Activated T-helper 9 cell treated with anti-CD3 and anti-CD28 coated beads, Interleukin-2, amount 50 U/mL, for 16 hours (primary cell): ENCODE measurements around the gene PTPRCAP.
"Not testable (repeated sequence)": the region's sequence is repeated elsewhere in the genome, so short reads cannot be mapped to it uniquely, and the experiment has no call there.

Source experiments
- DNase-seq: peaks from one replicate; pipeline ENCODE4 v3.0.0-alpha.2; 2020; ENCODE audit warnings: low read depth

The PTPRCAP gene, protein sequence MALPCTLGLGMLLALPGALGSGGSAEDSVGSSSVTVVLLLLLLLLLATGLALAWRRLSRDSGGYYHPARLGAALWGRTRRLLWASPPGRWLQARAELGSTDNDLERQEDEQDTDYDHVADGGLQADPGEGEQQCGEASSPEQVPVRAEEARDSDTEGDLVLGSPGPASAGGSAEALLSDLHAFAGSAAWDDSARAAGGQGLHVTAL

DNA sequence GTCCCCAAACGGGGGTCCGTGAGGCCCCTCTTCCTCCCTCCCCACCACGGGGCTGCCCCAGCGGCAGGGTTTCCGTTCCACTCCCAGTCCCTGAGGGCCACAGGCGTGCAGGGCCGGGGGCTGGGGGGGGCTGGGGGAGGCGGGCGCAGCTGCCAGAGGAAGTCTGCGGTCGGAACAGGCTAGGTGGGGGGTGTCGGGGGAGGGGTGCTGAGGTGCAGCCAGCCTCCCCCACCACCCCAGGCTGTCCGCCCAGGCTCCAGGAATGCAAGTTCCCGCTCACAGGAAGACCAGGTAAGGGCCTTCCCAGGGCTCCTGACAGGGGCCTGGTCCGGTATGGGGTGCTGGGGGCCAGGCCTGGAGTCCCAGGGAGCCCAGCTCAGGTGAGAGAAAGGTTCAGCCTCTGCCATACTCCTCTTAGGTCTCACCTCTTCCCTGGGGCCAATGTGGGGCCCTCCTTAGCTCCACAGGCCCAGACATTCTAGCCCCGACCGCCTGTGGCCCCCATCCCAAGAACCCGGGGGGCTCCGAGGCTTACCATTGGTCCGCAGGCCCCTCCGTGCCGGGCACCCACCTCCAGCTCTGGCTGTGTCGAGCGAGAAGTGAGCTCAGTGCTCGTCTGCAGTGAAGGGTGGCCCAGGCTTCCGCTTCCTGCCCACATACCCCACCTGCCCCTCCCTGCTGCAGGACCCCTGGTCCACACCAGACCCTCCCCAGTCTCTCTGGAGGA lies at the start of gene PTPRCAP:
Gene PTPRCAP, minus strand, starts transcription at position 601 of the 727 bp plus-strand sequence. Its CDS starts 63 bp downstream, at position 538.
- peak; percentile 60 for DNase-seq

DNA sequence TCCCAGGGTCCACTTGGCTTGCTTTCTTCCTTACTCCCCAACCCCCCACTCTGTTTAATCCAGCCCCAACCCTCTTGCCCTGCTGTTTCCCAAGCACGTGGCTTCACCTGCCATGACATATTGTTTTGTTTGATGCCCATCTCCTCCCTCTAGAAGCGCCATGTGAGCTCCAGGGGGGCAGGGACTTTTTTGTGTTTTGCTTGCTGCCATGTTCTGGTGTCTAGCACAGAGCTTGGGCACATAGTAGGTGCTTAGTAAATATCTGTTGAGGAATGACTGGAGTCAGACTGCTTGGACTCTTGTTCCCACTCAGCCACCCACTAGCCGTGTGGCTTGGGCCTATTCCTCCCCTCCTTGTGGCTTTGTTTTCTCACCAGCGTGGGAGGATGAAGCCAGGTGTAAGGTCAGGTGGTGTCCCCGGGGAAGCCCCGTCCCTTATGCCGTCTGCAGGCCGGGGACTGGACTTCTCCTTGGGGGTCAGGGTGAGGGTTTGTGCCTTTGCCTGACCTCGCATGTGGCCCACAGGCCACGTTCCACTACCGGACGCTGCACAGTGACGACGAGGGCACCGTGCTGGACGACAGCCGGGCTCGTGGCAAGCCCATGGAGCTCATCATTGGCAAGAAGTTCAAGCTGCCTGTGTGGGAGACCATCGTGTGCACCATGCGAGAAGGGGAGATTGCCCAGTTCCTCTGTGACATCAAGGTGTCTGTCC lies 49.2 kb upstream of the PTPRCAP start:
- peak; percentile 50 for DNase-seq

DNA sequence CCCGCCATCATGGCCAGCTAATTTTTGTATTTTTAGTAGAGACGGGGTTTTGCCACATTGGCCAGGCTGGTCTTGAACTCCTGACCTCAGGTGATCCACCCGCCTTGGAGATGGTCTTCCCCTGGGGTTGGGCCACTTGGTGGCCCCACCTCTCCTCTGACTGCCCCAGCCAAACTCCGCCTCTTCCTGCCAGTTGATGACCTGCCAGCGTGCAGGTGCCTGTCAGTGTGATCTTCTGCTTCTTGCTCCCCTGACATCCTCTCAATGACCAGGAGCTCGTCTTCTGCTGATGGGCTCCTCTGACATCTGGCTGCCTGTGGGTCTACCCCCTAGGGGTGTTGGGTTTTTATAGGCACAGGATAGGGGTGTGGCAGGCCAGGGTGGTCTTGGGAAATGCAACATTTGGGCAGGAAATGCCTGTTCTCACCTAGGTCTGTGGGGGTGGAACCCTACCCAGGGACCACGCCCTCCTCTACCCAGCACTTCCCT lies 48.4 kb upstream of the PTPRCAP start:
- not testable (repeated sequence) for DNase-seq

DNA sequence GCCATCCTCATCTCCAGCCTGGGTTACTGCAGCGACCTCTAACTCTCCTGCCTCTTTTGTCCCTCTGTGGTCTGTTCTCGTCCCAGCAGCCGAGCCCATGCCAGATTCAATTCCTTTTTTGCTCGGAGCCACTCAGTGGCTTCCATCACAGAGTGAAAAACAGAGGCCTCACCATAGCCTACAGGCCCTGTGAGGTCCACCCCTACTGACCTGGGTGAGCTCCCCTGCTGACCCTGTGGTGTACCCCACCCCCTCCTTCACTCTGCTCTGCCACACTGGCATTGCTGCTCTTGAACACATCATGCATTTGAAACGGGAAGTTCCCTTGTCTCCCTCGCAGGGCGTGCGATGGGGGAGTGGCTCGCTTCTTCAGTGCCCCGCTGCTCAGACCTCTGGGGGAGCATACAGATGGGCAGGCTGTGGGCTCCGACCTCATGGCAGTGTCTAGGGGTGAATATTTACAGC lies 47.4 kb upstream of the PTPRCAP start:
- peak; percentile 54 for DNase-seq

DNA sequence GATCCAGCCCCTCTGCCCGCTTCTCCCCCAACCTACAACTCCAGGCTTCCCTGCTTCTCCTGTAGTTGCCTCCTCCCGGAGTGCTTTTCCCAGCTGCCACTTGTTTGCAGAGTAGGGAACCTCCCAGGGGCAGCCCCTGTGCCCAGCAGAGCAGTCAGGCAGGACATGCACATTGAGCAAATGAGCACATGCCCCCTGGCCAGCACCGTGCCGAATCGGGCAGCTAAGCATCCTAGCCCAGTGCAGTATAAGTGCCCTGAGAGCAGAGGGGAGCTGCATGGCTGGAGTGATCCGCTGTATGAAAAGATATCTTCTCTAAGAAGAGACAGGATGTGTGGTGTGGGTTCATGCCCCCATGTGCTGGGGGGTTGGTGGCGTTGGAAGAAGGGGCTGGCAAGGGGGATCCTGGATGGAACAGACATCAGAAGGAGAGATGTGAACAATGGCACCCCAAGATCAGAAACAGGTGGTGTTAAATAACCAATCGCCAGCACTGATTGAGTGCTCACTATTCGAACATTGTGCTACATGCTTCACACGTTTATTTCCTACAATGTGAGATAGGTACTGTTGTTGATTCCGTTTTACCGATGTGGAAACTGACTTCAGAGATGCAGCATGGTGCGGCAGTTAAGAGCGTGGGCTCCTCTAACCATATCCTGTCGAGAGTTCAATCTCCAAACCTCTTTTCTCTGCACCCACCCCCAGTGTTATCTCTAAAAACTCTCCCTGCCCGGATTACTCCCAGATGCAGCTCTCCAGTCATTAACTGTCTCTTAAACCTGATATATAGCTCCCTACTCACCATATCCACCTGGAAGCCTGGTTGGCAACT lies 46.6 kb upstream of the PTPRCAP start:
- DNase-seq, result no peak

DNA sequence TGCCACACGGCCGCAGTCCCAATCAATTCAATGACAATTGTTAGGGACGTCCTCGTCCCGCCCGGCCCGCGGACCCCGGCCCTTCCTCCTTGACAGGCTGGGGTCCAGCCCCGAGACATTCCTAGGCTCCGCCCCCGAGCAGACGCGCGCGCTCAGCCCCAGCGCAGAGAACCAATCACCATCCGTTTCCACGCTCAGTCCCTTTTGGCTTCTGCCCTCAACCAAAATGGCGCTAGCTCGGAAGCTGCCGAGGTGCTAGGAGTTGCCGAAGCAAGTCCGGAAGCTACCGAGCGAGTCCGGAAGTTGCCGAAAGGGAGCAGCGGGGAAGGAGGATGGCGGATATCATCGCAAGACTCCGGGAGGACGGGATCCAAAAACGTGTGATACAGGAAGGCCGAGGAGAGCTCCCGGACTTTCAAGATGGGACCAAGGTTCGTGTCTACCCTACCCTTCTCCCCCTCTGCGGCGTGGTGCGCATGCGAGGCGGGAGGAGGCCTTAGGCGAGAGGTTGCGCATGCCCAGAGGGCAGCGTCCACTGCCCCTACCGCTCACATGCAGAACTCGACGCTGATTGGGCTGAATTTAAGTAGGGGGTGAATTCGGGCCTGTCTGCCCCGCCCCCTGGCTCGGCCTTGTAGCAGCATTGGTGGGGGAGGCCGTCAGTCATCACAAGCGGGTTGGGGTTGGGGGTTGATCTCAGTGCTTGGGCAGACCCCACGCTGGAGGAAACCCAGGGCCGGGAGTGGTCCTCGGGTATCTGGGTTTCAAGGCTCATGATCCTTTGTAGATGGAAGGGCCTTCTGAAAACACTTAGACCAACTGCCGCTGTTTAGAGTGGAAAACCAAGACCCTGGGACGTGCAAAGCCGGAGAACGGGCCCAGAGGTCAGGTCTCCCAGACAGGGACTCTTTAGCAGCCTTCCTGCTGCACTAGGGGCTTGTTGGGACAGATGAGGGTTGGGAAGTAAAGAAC lies 45.6 kb upstream of the PTPRCAP start, which contains the start of gene AIP:
Gene AIP, plus strand, starts transcription at position 200 of the 972 bp plus-strand sequence. Its CDS starts 133 bp downstream, at position 333.
- peak; percentile 93 for DNase-seq

DNA sequence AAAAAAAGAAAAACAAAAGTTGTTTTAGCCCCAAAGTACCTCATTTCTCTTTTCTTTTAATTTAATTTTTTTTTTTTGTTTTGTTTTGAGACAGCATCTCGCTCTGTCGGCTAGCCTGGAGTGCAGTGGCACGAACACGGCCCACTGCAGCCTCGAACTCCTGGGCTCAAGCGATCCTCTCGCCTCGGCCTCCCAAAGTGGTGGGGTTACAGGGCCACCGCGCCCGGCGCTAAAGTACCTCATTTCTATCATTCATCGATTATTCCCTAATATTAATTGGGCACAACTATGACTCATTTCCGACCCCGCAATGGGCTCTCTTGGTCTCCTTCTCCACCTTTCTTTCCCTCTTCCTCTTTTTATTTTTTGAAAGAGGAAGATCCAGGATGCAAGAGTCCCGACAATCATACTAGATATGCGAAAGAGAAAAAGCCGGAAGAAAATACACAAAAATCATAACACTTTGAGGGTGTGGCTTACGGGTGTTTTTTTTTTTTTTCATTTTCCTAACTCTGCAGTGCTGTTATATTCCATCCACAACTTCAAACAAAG lies 44.9 kb upstream of the PTPRCAP start:
- no peak for DNase-seq

DNA sequence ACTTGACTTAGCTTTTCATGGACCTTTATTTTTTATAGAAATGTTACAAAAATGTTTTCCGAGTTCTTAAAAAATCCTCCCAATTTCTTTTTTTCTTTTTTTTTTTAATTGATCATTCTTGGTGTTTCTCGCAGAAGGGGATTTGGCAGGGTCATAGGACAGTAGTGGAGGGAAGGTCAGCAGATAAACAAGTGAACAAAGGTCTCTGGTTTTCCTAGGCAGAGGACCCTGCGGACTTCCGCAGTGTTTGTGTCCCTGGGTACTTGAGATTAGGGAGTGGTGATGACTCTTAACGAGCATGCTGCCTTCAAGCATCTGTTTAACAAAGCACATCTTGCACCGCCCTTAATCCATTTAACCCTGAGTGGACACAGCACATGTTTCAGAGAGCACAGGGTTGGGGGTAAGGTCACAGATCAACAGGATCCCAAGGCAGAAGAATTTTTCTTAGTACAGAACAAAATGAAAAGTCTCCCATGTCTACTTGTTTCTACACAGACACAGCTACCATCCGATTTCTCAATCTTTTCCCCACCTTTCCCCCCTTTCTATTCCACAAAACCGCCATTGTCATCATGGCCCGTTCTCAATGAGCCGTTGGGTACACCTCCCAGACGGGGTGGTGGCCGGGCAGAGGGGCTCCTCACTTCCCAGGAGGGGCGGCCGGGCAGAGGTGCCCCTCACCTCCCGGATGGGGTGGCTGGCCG lies 40.0 kb upstream of the PTPRCAP start:
- not testable (repeated sequence) for DNase-seq

DNA sequence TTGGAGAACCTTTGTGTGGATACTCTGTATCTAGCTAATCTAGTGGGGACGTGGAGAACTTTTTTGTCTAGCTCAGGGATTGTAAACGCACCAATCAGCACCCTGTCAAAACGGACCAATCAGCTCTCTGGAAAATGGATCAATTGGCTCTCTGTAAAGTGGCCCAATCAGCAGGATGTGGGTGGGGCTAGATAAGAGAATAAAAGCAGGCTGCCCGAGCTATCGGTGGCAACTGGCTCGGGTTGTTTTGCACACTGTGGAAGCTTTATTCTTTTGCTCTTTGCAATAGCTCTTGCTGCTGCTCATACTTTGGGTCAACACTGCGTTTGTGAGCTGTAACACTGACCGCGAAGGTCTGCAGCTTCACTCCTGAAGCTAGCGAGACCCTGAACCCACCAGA lies 39.2 kb upstream of the PTPRCAP start:
- not testable (repeated sequence) for DNase-seq

DNA sequence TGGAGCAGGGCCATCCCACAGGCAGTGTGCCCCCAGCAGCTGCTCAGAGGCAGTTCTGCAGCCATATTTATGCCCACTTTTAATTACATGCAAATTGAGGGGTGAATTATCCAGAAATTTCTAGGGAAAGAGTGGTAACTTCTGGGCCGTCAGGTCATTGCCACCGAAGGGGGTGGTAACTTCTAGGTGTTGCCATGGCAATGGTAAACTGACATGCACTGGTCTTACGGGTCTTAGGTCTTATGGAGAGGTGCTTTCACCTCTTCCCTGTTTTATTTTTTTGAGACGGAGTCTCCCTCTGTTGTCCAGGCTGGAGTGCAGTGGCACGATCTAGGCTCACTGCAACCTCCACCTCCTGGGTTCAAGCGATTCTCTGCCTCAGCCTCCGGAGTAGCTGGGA lies 35.4 kb upstream of the PTPRCAP start:
- no peak for DNase-seq

DNA sequence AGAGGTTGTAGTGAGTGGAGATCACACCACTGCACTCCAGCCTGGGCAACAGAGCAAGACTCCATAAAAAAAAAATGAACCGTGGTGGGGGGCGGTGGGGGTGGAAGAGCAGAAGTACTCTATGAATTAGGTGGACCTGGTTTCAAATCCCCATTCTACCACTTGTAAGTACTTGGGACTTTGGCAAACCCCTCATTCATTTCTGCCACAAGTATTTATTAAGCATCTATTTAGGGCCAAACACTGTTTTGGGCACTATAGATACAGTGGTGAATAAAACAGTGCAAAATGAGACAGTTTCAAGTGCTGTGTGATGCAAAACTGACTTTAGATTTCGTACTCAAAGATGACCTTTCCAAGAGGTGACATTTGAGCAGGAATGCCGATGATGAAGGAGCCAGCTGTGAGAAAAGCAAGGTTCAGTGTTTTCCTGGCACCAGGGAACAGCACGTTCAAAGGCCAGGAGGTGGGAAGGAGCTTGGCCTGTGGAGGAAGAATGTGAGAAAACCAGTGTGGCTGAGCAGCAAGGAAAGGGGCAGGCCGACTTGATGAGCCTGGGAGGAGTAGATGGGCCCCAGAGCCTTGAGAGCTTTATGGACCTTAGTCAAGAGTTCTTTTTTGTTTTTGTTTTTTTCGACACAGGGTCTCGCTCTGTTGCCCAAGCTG lies 33.0 kb upstream of the PTPRCAP start:
- DNase-seq, result no peak

DNA sequence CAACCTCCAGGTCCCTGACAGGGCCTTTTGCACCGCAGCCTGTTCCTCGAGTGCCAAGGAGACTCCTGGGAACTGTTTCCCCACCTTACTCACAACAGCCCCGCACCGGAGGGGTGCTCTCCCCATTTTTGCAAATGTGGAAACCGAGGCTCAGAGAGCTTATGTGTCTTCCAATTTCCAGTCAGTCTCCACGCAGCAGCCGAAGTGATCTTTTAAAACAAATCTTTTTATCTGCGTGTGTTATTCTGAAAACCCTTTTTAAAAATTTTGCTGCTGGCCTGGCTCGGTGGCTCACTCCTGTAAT lies 32.0 kb upstream of the PTPRCAP start:
- DNase-seq, result no peak

DNA sequence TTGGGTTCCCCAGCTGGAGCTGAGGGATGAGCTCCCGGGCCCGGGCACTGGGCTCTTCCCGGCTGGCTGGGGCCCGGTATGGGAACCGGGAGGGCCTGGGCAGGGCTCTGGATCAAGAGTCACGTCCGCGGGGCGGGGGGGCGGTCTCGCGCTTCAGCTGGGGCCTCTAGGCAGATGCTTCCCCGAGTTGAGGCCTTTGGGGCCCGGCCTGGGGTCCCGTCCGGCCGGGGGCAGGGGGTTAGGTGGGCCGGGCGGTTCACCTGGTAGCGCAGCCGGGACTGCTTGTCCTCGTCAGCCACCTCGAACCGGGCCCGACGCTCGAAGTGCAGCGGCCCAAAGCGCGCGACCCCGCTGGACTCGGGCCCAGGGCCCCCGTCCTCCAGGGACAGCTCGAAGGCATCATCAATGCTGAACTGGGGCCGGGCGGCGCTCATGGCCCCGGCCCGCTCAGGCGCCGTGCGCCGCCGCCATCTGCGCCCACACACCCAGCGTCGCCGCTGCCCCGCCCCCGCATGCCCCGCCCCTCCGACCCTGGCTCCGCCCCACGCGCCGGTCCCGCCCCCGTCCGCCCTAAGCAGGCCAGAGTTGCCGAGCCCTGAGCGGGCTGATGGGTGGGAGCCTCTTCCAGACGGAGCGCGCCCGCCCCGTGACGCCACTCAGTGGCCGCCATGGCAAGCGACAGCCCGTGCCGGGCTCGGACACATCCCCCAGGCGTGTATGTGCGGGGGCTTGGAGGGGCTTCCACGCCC lies 31.5 kb upstream of the PTPRCAP start, which contains the start of gene TMEM134:
Gene TMEM134, minus strand, starts transcription at position 493 of the 749 bp plus-strand sequence. Its CDS starts 59 bp downstream, at position 434.
- DNase-seq, result peak; percentile 88

DNA sequence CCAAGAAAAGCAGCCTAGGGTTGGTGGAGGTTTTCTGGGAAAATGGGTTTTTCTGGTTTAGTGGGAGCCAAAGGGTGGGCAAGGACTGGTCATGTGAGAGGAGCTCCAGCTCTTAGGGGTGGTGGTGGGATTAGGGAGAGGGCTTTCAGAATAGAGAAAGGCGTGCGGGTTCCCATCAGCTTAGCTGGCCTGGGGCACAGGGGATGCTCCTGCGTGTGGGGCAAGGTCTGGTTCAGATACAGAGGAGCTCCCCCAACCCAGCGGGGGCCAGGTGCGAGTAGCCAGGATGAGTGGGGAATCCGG lies 30.9 kb upstream of the PTPRCAP start:
- DNase-seq, result no peak

DNA sequence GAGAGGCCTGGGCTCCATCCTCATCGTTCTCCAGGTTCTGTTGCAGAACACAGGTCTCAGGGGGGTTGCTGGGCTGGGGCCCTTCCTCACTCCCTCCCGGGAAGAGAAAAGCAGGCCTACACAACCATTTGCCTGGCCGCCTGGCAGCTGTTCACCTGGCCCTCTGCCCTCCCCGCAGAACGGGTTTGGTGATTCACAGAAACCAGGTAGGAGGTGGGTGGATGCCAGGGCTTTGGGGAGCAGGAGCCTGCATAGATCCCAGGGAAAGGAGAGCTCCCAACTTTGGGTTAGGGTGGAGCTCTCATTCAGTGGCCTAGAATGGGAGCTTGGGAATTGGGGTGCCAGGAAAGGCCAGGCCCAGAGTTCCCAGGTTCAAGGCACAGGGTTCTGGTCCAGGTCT lies 30.6 kb upstream of the PTPRCAP start:
- no peak for DNase-seq

DNA sequence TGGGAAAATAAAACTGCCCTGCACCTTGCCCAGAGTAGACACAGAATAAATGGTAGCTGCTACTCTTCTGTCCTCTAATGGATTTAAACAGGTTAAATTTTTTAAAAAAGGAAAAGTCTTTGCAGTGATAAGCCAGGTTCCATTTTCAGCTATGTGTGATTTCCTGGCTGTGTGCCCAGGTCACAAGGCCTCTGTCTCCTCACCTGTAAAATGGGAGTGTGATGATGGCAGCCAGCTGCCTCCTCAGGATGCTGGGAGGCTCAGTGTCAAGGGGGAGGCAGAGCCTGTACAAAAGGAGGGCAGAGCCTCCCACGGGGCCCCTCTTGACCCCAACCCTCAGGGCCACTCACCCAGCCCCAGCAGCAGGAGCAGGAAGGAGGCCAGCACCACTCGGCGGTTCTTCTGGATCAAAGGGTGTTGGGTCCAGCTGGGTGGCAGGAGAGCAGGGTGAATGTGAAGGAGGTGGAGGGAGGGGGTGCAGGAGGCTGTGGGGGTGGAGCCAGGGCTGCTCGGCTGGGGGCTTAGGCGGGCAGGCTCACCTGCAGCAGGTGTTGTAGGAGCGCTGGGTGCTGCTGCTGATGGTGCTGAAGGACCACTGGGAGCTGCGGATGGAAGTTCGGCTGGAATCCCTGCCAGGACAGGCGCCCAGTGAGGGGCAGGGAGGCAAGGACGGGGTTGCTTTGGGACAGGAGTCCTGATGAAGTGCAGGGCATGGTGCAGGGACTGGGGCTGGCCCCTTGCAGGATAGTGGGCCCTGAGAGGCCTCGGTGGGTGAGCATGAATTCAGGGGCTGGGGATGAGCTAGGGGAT lies 29.7 kb upstream of the PTPRCAP start:
- no peak for DNase-seq

DNA sequence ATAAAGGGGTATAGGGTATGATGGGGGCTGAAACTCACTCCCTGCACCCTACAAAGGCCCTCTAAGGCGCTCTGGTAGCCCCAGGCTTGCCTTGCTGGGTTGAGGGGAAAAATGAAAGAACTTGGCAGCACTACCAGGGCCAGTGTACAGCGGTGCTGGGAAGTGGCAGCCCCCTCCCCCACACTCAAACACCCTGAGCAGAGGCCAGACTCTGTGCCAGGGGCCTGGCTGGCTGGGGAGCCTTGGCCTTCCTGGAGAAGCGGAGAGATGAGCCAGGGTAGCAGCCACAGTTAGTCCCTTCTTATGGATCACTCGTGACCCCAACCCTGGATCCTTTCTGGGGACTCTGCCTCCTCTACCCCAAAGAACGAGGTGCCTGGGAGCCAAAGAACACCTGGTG lies 28.9 kb upstream of the PTPRCAP start:
- DNase-seq, result no peak

DNA sequence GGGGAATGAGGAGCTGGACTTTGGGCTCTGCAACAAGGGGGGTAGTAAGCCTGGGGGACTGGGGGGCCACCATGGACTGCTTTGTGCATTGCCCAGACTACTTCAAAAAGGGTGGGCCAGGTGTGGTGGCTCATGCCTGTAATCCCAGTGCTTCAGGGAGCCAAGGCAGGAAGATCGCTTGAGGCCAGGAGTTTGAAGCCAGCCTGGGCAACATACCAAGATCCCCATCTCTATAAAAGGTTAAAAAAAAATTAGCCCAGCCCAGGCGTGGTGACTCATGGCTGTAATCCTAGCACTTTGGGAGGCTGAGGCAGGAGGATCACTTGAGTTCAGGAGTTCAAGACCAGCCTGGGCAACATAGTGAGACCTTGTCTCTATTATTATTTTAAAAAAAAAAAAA lies 28.0 kb upstream of the PTPRCAP start:
- not testable (repeated sequence) for DNase-seq
